NOMO-1 (cell line): ENCODE data around the gene A3GALT2.
A peak's percentile ranks its signal among the peaks of the same experiment; 100 is the strongest.

Experiments used
- DNase-seq, 2 experiments: peaks; one replicate each; lab custom pipeline; 2025; ENCODE audit not compliant: unreplicated experiment in 2 of 2; lab: John Stamatoyannopoulos, UW

A3GALT2 gene

GRCh38 chr1:33320619-33321165 lies at the start of gene A3GALT2:
TSS of gene A3GALT2 (minus strand) at chr1:33321098. CDS start at chr1:33321098, 0 bp downstream.
- no peak for DNase-seq

- no peak for DNase-seq
These were observed 49.4 kb upstream of the A3GALT2 start for GRCh38 chr1:33370301-33370700.

DNA sequence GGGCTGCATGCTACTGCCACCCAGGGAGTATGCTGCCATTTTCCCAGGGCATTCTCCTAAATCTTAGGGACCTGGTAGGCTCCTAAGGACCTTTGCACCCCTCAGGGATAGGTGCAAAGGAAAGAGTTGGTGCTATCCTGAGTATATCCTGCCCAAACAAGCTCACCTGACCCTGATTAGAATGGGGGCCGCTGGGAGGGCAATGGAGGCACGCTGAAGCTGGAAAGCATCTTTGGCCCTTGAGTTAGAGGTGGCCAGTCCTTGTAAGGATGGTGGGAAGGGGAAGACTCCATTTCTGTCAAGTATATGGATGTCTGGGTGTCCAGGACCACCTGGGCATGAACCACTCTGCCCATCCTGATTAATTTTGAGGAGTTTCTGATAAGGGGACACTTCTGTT lies 48.9 kb upstream of the A3GALT2 start:
- DNase-seq = no peak

DNA sequence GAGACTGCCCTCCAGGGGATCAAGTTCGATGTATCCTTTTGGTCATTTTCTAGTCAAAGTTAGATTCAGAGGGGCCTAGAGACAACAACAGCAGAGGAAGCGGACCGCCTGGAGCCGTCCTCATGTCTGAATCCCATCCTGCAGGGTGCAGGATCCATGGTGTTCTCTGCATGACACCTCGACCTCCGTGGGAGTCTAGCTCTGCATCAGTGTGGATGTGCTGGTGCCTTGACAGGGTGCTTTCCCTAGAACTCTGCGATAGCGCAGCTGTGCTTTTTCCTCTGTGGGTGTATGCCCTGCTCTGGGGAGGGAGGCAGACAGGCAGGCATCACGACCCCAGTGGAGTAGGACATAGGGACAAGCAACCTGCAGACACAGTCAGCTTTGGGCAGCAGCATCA lies 48.2 kb upstream of the A3GALT2 start:
- no peak for DNase-seq

GRCh38 chr1:33368431-33368830 lies 47.5 kb upstream of the A3GALT2 start:
- no peak for DNase-seq

GRCh38 chr1:33367485-33368405 lies 46.8 kb upstream of the A3GALT2 start:
- DNase-seq = peak; percentile 20 to 61

GRCh38 chr1:33366762-33367484 lies 46.0 kb upstream of the A3GALT2 start:
- DNase-seq = no peak

GRCh38 chr1:33365560-33365997 lies 44.7 kb upstream of the A3GALT2 start:
- DNase-seq = no peak

GRCh38 chr1:33364565-33364918 lies 43.6 kb upstream of the A3GALT2 start:
- no peak for DNase-seq

DNA sequence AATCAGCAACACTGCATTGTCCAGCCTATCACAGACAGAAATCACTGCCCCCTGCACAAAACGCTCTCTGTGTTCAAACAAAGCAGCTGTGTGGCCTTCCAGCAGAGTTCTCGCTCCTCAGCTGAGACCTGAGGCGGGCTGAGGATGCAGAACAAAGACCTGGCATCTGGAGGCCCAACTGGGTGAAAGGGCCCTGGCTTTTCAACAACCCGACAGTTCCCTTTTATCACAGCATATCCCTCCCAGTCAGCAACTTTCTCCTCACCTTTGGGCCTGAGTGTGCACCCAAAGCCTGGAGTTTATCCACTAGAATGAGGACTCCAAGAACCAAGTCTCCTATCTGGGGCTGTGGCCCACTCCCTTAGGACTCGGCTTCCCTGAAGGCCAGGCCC lies 42.6 kb upstream of the A3GALT2 start:
- DNase-seq = no peak

DNA sequence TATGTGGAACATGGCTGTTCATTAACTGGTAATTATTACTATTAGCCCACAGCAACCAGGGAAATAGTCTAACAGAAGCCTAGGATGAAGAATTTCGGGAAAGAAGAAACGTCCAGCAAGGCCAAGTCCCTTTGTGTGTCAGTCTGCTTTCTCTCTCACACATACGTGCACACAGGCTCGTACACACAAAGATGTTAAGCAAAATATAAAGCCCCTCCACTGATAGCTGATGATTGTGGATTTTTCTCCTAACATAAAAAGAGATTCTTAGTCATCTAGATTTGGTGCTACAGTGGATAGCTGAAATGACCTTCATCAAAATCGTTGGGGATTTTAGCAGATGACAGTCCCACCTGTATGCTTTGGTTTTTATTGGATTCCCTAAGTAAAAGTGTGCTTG lies 42.1 kb upstream of the A3GALT2 start:
- no peak for DNase-seq

GRCh38 chr1:33361532-33362235 lies 40.8 kb upstream of the A3GALT2 start:
- DNase-seq = no peak

DNA sequence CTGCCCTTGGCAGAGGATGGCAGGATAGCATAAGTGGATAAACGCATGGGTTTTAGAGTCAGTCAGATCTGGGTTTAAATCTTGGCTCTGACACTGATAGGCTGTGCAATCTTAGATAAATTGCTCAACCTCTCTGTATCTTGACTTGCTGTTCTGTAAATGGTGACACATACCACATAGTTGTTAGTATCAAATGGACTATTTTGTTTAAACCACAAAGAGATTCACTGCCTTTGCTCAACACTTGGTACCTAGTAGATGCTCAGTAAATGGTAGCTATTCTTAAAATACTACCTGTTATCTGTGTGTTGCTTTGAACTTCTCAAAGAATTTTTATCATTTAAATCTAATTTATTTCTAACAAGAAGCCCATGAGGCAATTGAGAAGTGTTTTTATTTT lies 39.5 kb upstream of the A3GALT2 start:
- DNase-seq = no peak

DNA sequence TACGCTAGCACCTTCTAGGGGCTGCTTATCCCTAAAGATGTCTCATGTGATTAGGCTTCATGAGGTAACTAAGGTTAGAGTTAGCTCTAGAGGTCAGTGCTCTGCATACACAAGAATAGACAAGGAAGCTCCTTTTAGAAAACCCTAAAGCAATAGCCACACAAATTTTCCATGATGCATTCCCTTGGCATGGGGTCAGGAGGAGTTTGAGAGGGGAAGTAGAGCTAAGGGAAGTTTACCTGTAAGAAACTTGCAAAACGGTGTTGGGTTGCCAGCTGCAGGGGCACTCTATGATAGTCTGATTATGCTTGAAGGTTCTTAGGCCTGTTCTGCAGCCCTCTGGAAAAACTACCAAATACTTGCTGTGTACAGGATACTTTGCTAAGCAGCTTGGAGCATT lies 39.0 kb upstream of the A3GALT2 start:
- no peak for DNase-seq

DNA sequence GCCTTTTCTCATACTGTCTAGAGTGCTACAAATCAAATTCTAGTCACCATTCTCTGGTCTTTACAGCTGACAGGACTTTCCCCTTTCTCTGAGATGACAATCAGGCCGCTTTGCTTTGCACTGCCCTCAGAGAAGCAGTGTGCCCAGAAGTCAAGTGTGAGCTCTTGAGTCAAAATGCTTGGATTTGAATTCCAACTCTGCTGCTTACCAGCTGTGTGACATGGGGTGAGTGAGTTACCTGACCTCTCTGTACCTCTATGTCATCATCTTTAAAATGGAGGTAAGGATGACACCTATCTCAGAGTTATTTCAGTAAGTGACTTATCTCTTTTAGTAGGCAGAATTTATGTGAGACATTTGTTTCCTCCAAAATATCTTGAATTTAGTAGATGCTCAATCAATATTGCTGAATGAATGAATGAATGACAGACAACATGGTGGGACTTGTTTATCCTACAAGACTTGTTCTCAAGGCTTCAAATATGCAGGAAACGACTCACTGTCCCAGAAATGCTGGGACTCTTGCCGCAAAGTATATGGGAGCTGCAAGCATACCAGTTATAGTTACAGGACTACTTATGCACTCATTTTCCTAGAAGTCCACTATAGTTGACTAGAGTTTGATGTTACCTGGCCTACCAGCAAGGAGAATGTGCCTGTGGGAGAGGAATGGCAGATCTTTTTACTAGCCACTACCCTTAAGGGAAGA lies 38.1 kb upstream of the A3GALT2 start:
- DNase-seq = no peak

- DNase-seq = no peak
These were observed 37.4 kb upstream of the A3GALT2 start for GRCh38 chr1:33358114-33358794.

GRCh38 chr1:33357099-33357498 lies 36.2 kb upstream of the A3GALT2 start:
- no peak for DNase-seq

DNA sequence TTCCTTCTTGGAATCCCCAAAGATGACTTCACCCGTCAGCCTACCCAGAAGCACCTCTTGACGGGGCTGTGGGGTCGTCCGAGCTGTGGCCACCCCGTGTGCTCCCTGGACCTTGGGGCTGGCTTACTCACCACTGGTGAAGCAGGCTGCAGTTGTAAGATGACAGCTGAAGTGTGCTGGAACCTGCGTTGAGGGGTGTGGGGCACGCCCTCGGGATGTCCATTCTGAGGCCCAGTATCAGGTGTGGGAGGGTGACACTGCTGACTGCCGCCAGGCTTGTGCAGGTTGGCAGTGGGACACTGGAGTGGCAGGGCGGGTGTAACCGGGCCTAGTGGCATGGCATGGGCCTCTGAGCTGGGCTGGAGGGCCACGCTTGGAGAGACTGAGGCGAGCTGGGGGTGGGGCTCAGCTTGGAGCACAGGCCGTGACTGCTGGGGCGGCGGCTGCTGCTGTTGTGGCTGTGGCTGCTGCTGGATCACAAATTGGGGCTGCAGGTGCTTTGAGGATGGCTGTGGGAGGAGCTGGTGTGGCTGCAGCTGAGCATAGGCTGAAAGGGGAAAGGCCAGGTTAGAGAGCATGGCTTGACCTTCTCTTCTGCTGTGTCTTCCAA lies 33.9 kb upstream of the A3GALT2 start:
- DNase-seq = no peak

DNA sequence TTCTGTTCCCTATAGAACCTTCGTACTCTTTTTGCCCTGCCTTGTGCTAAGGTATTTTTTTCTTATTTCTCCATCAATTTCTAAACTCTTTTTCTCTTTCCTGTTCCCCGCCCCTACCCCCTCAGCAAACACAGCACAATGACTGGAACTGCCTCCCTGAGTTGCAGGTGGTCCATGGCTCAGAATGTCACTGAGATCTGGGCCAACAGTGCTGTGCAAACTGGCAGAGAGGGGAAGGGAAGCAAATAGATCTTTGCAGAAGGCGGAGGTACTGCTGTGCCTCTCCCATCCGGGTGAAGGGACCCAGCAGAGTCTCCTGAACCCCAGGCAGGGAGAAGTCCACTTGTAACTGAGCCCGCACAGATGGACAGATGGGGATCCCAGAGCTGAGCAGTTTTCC lies 32.6 kb upstream of the A3GALT2 start:
- DNase-seq = no peak

- no peak for DNase-seq
These were observed 30.4 kb upstream of the A3GALT2 start for GRCh38 chr1:33351281-33351660.
